Astrocyte of the cerebellum (primary cell): ENCODE measurements around the gene PPM1D.

Source experiments
- DNase-seq: peaks from one replicate; pipeline ENCODE4 v3.0.0-alpha.2; 2011; ENCODE audit warnings: low read depth
- H3K4me3 ChIP-seq: 2 replicates; pipeline ENCODE4 v1.5.1; 2011; ENCODE audit warnings: mild to moderate bottlenecking, low read depth, low read length, moderate library complexity
- in situ Hi-C: cut with HindIII; loops from 2 replicates; pipeline ENCODE4 v1.10.0; 2017; ENCODE audit warnings: low sequenced_read_pairs
- TF ChIP-seq, protein P1 (sequence below): IDR thresholded peaks from 2 replicates; pipeline ENCODE4 v1.5.1; 2012; ENCODE audit warnings: low read length, low read depth, moderate library complexity, mild to moderate bottlenecking; ENCODE audit errors: missing control alignments

The PPM1D gene

DNA sequence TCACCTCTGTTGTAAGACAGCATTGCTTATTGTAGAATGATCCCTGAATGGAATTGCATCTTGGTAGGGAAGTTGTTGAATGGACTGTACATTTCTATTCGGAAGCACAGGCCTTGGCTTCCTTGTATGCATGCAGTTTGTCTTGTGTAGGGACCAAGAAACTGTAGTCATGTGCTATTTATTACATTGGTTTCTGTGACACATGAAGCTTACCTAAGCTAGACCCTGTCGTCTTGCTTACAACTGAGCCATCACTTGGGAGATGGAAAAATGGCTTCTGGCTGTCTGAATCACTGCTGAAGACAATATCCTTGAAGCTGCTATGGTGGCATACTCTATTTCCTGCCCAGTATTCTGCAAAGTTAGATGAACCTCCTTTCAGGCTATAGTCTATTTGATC, 29.1 kb downstream of the PPM1D start:
- no peak for DNase-seq
- no peak overlapping the region for H3K4me3 ChIP-seq
- in situ Hi-C loops: no loop called here
- TF ChIP-seq, protein P1, sequence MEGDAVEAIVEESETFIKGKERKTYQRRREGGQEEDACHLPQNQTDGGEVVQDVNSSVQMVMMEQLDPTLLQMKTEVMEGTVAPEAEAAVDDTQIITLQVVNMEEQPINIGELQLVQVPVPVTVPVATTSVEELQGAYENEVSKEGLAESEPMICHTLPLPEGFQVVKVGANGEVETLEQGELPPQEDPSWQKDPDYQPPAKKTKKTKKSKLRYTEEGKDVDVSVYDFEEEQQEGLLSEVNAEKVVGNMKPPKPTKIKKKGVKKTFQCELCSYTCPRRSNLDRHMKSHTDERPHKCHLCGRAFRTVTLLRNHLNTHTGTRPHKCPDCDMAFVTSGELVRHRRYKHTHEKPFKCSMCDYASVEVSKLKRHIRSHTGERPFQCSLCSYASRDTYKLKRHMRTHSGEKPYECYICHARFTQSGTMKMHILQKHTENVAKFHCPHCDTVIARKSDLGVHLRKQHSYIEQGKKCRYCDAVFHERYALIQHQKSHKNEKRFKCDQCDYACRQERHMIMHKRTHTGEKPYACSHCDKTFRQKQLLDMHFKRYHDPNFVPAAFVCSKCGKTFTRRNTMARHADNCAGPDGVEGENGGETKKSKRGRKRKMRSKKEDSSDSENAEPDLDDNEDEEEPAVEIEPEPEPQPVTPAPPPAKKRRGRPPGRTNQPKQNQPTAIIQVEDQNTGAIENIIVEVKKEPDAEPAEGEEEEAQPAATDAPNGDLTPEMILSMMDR: no peak

DNA sequence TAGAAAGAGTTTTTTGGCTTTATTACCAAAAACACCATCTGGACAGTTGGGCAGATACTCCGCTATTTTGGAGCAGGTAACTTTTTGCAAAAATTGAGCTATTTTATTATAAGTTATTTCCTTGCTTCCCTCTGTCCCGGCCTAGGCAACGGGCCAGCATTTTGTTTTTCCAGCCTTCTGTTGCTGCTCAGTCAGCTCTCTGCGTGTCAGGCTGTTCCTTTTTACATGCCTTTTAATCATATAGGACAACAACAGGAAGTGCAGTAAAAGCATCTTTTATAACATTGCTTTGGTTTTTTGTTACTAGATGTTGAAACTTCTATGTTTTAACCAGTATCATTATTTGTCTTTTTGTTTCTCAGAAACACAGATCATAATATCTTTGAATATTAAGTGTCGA, 30.4 kb downstream of the PPM1D start:
- TF ChIP-seq, protein P1: no peak
- in situ Hi-C loops: no loop called here
- no peak for DNase-seq
- H3K4me3 ChIP-seq: no peak overlapping the region

DNA sequence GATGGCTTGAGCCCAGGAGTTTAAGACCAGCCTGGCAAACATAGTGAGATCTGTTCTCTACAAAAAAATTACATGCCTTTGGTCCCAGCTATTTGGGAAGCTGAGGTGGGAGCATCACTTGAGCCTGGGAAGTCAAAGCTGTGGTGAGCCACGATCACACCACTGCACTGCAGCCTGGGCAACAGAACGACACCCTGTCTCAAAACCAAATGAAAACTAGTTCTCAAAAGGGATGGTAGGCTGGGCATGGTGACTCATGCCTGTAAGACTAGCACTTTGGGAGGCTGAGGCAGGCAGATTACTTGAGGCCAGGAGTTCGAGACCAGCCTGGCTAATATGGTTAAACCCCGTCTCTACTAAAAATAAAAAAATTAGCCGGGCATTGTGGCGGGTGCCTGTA, 31.1 kb downstream of the PPM1D start:
- no peak for DNase-seq
- TF ChIP-seq, protein P1: no peak
- no peak overlapping the region for H3K4me3 ChIP-seq
- in situ Hi-C loops: no loop called here

DNA sequence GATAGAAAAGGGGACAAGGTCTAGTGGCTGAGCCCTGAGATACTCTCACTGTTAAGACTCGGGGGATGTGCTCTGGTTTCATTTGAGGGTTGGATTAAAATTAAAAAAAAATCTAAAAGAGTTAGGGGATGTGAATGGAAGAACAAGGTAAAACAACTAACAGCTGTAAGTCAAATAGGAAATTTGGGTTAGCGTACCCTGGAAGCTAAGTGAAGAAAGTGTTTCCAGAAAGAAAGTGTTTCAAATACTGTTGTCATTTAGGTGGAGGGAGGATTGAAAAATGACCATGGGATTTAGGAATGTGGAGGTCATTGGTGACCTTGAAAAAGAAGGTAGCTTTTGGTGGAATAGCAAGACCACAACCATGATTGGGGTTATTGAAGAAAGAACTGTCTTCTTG, 37.7 kb downstream of the PPM1D start:
- TF ChIP-seq, protein P1: no peak
- no peak overlapping the region for H3K4me3 ChIP-seq
- in situ Hi-C loops: no loop called here
- DNase-seq: no peak

DNA sequence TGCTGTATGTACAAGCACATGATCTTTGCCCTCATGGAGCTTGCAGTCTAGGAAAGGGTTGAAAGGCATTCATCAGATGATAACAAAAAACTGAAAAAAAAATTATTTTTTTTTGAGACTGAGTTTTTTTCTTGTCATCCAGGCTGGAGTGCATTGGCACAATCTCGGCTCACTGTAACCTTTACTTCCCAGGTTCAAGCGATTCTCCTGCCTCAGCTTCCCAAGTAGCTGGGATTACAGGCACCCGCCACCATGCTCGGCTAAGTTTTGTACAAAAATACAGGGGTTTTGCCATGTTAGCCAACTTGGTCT, 39.0 kb downstream of the PPM1D start:
- no peak overlapping the region for H3K4me3 ChIP-seq
- in situ Hi-C loops: no loop called here
- TF ChIP-seq, protein P1: no peak
- DNase-seq: no peak

DNA sequence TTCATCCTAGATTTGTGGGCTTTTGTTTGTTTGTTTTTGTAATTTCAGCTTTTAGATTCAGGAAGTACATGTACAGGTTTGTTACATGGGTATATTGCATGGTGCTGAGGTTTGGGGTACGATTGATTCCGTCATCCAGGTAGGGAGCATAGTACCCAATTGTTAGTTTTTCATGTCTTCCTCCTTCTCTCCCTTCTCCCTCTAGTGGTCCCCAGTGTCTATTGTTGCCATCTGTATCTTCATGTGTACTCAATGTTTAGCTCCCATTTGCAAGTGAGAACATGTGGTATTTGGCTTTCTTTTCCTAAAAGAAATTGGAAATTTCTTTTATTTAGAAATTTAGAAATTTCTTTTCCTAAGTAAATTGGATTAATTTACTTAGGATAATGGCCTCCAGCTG, 40.5 kb downstream of the PPM1D start:
- no peak for DNase-seq
- in situ Hi-C loops: no loop called here
- H3K4me3 ChIP-seq: no peak overlapping the region
- TF ChIP-seq, protein P1: peak; percentile 70

DNA sequence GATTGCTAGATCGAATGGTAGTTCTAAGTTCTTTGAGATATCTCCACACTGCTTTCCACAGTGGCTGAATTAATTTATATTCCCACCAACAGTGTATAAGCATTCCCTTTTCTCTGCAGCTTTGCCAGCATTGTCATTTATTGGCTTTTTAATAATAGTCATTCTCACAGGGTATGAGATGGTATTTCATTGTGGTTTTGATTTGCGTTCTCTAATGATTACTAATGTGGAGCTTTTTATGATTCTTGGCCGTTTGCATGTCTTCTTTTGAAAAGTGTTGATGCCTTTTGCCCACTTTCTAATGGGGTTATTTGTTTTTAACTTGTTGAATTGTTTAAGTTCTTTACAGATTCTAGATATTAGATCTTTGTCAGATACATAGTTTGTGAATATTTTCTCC, 41.1 kb downstream of the PPM1D start:
- in situ Hi-C loops: no loop called here
- TF ChIP-seq, protein P1: no peak
- no peak for DNase-seq

More for the DNA sequence above, 41.1 kb downstream of the PPM1D start:
- H3K4me3 ChIP-seq: no peak overlapping the region
